Fibroblast of skin of scalp (primary cell): ENCODE data around the gene ANKRD26.

Experiments used
- DNase-seq: peaks from one replicate; pipeline ENCODE4 v3.0.0-alpha.2; 2013

The ANKRD26 gene

DNA sequence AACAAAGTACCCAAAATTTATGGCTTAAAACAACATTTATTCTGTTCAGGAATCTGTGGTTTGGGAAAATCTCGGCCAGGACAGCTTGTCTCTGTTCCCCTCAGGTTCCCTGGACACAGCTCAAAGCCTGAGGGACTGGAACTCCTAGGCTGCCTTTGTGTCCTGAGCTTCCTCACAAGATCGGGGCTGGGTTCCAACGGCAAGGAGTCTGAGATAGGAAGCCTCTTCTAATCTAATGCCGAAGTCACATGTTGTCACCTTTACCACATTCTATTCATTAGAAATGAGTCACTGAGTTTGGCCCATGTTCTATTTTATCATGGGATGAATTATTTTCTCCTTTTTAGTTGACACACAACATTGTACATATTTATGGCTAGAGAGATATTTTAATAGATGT, 80.5 kb downstream of the ANKRD26 start:
- no peak for DNase-seq

DNA sequence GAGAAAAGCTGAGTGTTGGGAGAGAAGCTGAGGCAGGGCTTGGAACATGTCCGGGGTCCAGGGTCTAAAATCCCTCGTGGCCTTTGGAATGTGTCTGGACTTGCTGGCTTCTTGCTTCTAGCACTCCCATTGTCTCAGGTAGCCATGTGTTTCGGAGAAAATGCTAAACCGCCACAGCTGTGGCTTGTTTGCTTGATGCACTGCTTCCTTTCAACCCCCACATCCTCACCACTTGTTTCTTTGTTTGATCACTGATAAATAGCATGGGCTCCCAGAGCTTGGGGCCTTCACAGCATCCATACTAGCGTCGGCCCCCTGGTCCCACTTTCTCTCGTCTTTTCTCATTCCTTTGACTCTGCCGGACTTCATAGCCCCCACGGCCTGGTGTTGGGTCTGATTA, 102.7 kb downstream of the ANKRD26 start:
- no peak for DNase-seq

DNA sequence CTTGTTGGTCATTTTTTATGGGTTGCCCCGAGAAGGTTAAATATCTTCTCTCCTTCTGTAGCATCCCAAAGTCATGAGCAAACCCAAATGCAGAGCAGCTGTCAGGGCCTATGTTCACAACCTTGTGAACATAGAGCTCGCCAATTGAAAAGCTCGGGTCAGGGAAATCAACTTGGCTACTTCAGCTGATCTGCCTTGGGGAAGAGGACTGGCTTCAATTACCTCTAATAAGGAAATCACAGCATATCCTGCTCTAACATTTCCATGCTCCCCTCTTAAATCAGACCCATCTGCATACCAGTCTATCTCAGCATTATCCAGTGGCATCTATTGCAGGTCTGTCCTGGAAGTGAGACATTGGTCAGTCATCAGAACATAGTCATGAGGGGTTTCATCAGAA, 105.6 kb downstream of the ANKRD26 start:
- DNase-seq, result no peak

DNA sequence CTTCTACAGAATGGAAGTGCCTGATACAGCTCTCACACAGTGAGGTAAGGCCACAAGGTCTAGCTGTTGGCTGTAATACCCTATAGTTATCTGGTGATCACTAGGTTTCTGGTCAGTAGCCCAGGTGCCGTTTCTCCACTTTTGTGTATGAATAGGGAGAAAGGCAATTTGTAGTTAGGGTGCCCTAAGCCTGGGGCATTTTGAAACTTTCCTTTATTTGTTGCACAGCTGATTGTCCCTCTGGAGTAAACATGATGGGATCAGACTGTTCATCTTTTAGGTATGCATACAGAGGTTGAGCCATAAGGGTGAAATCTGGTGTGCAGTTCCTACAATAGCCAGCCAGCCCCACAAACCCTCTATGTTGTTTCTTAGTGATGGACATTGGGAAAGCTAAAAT, 112.4 kb downstream of the ANKRD26 start:
- DNase-seq, result no peak

DNA sequence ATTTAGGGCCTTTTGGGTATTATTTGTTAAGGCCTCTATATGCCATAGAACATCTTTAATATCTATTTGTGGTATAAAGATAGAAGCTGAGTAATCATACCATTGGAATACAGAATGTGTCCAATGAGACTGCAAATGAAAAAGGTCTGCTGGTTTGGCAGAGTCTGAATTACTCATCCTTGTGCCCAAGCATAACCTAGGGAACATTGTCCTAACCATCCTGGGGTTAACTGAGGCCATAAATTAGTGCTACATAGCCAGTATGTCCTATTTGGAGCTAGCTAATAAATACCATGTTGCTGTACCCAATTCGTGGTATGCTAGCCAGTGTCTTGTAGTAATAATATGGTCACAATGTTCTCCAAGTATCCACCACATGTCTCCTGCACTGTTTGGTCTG, 117.1 kb downstream of the ANKRD26 start:
- DNase-seq, result no peak

DNA sequence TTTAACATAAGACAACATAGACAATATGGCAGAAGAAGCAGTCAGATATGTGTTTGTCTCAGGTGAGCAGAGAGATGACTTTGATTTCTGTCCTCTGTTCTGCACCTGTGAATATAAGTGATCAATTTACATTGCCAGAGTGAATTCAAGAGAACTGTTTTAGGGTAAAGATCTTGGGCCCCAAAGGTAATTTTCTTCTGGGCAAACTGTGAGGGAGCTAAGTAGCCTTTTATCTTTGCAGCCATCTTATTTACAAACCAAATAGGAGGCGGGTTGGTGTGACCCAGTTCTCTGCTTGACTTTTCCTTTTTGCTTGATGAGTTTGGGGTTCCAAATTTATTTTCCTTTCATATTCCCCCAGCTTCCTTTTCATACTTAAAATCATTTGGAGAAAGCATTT, 118.2 kb downstream of the ANKRD26 start:
- DNase-seq, result no peak

DNA sequence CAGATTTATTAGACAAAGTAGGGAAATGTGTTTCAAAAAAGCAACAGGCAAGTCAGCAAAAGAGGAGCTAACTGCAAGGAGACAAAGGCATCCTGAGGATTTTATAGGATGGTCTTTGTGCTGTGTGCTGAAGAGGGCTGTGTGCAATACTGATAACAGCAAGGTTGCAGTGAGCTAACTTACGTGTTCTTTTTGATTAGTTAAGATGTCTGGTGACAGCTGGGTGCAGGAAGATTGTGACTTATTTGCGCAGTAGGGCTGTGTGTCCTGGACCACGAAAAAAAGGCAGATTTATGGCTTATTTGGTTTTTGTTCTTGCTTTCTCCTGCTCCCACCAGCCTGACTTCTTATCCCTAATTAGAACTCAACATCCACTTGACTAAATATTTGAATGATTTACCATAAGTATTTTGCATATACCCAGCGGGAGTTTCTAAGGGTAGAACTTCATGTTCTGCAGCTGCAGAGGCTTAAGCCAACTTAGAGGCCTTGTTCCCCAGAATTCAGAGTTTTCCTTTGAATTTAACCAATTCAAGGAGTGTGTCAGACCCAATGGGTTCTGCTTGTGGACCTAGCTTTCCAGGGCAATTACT, 119.0 kb downstream of the ANKRD26 start:
- DNase-seq, result no peak

DNA sequence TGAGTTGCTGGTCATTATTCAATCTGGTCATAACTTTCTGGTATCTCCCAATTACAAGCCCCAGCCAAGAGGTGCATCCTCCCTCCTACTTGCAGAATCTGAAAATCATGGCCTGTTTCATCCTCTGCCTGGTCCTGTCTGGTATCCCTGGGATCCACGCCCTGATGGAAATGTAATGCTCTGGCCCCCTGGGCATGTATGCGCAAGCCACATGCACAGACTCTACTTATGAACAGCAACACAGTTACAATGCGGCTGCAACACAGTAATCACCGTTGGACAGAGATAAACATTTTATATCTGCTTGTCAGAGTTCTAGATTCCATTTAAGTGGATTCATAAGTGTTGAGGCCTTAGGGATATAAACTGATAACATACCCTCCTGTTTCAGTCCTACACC, 121.8 kb downstream of the ANKRD26 start:
- DNase-seq, result no peak

DNA sequence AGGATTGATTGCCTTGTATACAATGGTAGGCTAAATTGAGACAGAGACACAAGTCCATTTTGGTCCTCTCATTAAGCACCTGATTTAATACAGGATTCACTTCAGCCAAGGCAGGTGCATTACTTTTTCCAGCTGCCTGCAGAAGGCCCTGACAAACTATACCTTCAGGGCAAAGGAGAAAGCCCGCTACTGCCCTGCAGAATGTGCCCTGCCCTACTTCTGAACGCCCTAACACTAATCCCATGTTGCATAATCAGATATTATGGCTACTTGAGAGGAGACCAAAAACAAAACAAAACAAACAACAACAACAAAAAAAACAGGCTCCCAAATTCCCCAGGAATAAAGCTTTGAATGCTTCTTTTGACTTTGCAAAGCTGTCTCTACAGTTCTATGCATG, 122.7 kb downstream of the ANKRD26 start:
- DNase-seq, result no peak

DNA sequence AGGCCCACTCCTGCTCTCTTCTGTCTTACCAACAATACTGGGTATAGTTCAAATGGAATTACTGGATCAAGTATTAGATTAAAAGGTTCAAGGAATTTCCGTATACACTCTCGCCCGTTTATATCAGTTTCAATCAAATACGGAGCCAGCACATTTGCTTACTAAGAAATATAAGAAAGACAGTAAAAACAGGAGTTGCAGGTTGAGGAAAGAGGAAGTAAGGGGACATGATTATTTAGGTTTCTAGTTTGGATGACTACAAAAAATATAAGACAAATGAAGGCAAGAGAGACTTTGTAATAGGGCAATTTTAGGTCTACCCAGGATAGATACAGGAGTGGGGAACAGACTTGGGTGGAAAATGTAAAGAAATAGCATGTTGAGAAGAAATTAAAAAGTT, 129.6 kb downstream of the ANKRD26 start:
- DNase-seq, result no peak

DNA sequence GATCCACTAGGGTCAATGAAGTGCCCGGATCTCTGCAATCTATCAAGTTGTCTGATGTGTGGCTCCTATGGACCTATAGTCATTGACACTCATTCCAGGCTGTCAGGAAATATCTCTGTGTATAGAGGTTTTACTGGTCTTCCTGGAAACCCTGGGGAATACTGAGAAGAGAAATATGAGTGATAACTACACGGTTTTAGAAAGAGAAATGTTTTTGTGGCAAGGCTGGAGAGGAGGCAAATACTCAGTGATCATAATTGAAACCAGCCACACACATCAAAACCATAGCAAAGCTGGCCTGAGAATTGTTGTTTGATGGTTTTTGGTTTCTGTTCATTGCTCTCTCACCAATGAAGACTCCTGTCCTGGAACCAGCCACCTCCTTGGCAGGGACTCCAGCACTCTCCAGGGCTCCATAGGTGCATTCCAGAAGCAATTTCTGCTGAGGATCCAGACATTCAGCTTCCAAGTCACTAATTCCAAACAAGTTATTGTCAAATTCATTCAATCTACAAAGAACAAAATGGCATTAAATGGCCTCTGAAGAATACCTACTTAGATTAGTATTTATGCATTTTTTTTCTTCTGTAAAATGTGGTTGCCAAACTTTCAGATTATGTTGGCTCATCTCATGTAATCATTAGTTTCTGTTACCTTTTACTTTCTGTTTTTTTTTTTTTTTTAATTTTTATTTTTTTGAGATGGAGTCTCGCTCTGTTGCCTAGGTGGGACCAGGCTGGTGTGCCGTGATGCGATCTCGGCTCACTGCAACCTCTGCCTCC, 131.0 kb downstream of the ANKRD26 start:
- peak; percentile 56 for DNase-seq

DNA sequence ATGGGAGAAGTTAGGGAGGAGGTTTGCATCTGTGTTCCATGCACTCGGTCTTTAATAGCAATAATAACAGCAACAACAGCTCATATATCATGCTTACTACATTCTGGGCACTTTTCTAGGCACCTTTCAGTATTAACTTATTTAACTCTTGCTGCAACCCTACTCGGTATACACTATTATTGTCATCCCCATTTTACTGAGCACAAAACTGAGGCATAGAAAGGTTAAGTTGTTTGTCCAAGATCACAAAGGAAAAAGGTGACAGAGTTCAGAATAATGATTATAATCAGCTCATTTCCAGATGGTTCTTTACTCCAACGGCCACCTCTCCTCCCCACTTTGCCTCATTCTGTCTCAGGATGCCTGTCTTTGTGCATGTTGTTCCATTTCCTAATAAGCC, 137.5 kb downstream of the ANKRD26 start:
- no peak for DNase-seq

DNA sequence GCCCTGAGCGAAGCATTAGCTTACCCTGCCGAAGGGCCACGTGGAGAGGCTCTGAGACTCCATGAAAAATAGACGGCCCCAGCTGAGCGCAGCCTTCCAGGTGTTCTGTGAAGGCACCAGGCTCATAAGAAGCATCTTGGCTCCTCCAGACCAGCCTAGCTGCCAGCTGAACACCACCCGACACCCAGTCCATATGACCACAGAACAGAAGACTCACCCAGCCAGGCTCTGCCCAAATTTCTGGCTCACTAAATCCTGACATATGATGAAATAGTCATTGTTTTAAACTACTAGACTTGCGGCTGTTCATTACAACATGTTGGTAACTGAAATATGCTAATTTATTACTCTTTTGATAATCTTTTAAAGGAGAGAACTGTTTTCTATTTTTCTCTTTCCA, 140.0 kb downstream of the ANKRD26 start:
- peak; percentile 4 for DNase-seq

DNA sequence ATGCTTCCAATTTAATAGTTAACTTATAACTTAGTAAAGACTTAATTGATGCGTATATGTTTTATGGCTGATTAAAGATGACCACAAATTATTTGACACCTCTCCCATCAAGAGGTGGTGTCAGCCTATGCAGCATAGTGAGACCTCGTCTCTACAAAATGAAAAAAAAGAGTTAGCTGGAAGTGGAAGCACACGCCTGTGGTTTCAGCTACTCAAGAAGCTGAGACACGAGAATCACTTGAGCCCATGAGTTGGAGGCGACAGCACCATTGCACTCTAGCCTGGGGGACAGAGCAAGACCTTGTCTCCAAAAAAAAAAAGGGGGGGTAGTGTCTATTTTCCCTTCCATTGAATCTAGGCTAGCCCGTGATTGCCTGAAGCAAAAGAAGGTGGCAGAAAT, 140.5 kb downstream of the ANKRD26 start:
- no peak for DNase-seq
